MM.1S (cell line): ENCODE results near the gene STK16.

Source experiments
- DNase-seq: peaks from one replicate; pipeline ENCODE4 v3.0.0-alpha.2; 2015
- H2AFZ ChIP-seq: fragments of 300-600 bp; sonication (generic); 2 replicates; pipeline ENCODE4 v1.6.0; 2016; ENCODE audit warnings: antibody characterized with exemption, low read length
- H3F3A ChIP-seq: fragments of 300-600 bp; sonication (generic); 2 replicates; pipeline ENCODE4 v1.6.1; 2016; ENCODE audit warnings: mild to moderate bottlenecking, antibody characterized with exemption, low read length, moderate library complexity, mixed read lengths; ENCODE audit not compliant: insufficient read depth
- H3K27ac ChIP-seq: fragments of 300-600 bp; sonication (generic); 2 replicates; pipeline ENCODE4 v1.5.1; 2016; ENCODE audit warnings: mild to moderate bottlenecking, low read length
- H3K27me3 ChIP-seq: fragments of 300-600 bp; sonication (generic); replicated peaks from 2 replicates; pipeline ENCODE4 v1.6.0; 2016; ENCODE audit warnings: low read length; ENCODE audit not compliant: insufficient read depth
- H3K36me3 ChIP-seq: fragments of 300-600 bp; sonication (generic); replicated peaks from 2 replicates; pipeline ENCODE4 v1.6.1; 2016; ENCODE audit warnings: mild to moderate bottlenecking, low read length, mixed read lengths; ENCODE audit not compliant: insufficient read depth
- H3K4me1 ChIP-seq: fragments of 300-600 bp; sonication (generic); 2 replicates; pipeline ENCODE4 v1.6.1; 2016; ENCODE audit warnings: low read length, mixed read lengths
- H3K4me2 ChIP-seq: fragments of 300-600 bp; sonication (generic); 2 replicates; pipeline ENCODE4 v1.6.0; 2016; ENCODE audit warnings: low read depth, low read length
- H3K4me3 ChIP-seq: fragments of 300-600 bp; sonication (generic); 2 replicates; pipeline ENCODE4 v1.5.1; 2016; ENCODE audit warnings: low read length, mixed read lengths
- H3K79me2 ChIP-seq: fragments of 300-600 bp; sonication (generic); 2 replicates; pipeline ENCODE4 v1.6.1; 2016; ENCODE audit warnings: mixed run types, low read length, mixed read lengths
- H3K9ac ChIP-seq: fragments of 300-600 bp; sonication (generic); 2 replicates; pipeline ENCODE4 v1.6.1; 2016; ENCODE audit warnings: low read length, mixed read lengths
- H3K9me2 ChIP-seq: fragments of 300-600 bp; sonication (generic); replicated peaks from 2 replicates; pipeline ENCODE4 v1.6.1; 2016; ENCODE audit warnings: mild to moderate bottlenecking, low read length, mixed read lengths; ENCODE audit not compliant: insufficient read depth
- H3K9me3 ChIP-seq: fragments of 300-600 bp; sonication (generic); replicated peaks from 2 replicates; pipeline ENCODE4 v1.6.1; 2016; ENCODE audit warnings: mild to moderate bottlenecking, low read length, mixed read lengths; ENCODE audit not compliant: insufficient read depth
- H4K20me1 ChIP-seq: fragments of 300-600 bp; sonication (generic); 2 replicates; pipeline ENCODE4 v1.6.1; 2016; ENCODE audit warnings: mild to moderate bottlenecking, low read length, moderate library complexity, mixed read lengths; ENCODE audit not compliant: insufficient read depth
- EZH2 ChIP-seq: fragments of 300-600 bp; sonication (generic); optimal IDR thresholded peaks from 2 replicates; pipeline ENCODE3; 2017; ENCODE audit warnings: low read depth, mild to moderate bottlenecking, antibody characterized with exemption, low read length, mixed read lengths
- EZH2phosphoT487 ChIP-seq: fragments of 300-600 bp; sonication (generic); IDR thresholded peaks from 2 replicates; pipeline ENCODE4 v1.6.1; 2018; ENCODE audit warnings: antibody characterized with exemption, low read length
- TF ChIP-seq, protein P1 (sequence below): fragments of 300-600 bp; sonication (generic); IDR thresholded peaks from 2 replicates; pipeline ENCODE4 v1.5.1; 2016; ENCODE audit warnings: antibody characterized with exemption, low read length, mixed read lengths

Gene STK16

DNA sequence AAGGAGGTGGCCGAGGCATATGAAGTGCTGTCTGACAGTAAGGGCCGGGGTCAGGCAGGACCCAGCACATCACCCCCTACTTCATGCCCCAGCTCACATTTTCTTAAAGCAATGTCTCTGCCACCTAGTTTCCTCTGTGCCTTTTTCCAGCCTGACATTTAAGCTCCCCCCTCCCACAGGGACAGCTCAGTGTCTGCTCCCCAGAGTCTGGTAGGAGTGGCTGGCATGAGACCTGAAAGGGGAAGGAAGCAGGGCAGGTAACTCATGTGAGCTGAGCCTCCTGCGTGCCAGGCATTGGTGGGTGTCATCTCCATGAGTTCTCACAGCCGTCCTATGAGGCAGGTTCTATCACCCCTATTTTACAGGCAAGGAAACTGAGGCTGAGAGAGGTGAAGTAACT, 35.4 kb downstream of the STK16 start:
- peaks cover 21% of the 10 kb centered on the region for H3K4me1 ChIP-seq
- DNase-seq, result no peak
- H3K9ac ChIP-seq, result 0 out of 2 replicates have a peak overlapping the region, but pooled peaks have one; percentile 96
- no peak overlapping the region for H2AFZ ChIP-seq
- no peak overlapping the region for H3K4me3 ChIP-seq
- no peaks in the 10 kb centered on the region for H3K27me3 ChIP-seq
- H3K36me3 ChIP-seq, result no peaks in the 10 kb centered on the region
- H4K20me1 ChIP-seq, result no peaks in the 10 kb centered on the region
- no peaks in the 10 kb centered on the region for H3K9me2 ChIP-seq
- peaks cover 10% of the 10 kb centered on the region for H3K79me2 ChIP-seq
- H3K9me3 ChIP-seq, result no peaks in the 10 kb centered on the region
- H3F3A ChIP-seq, result peaks cover 15% of the 10 kb centered on the region
- H3K27ac ChIP-seq, result no peak overlapping the region
- 0 out of 2 replicates have a peak overlapping the region, but pooled peaks have one; percentile 58 for H3K4me2 ChIP-seq
- TF ChIP-seq EZH2phosphoT487 (no peak), EZH2 (no peak)
- TF ChIP-seq, protein P1, sequence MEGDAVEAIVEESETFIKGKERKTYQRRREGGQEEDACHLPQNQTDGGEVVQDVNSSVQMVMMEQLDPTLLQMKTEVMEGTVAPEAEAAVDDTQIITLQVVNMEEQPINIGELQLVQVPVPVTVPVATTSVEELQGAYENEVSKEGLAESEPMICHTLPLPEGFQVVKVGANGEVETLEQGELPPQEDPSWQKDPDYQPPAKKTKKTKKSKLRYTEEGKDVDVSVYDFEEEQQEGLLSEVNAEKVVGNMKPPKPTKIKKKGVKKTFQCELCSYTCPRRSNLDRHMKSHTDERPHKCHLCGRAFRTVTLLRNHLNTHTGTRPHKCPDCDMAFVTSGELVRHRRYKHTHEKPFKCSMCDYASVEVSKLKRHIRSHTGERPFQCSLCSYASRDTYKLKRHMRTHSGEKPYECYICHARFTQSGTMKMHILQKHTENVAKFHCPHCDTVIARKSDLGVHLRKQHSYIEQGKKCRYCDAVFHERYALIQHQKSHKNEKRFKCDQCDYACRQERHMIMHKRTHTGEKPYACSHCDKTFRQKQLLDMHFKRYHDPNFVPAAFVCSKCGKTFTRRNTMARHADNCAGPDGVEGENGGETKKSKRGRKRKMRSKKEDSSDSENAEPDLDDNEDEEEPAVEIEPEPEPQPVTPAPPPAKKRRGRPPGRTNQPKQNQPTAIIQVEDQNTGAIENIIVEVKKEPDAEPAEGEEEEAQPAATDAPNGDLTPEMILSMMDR, result no peak

DNA sequence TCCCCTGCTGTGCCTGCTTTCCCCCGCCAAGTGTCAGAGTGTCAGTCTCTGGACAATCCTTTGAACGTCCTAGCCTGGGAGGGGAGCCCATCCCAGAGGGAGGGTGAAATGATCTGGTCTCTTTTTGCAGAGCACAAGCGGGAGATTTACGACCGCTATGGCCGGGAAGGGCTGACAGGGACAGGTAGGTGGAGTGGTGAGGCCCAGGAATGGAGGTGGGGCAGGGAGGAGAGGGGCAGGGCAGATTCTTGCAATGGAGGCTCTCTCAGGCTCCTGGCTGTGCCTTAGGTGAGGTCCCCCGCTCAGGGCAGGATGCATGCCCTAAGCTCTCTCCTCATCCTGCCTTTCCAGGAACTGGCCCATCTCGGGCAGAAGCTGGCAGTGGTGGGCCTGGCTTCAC, 36.3 kb downstream of the STK16 start:
- TF ChIP-seq EZH2phosphoT487 (no peak), EZH2 (no peak)
- TF ChIP-seq, protein P1, result no peak
- DNase-seq, result no peak
- no peak overlapping the region for H3K9ac ChIP-seq
- no peak overlapping the region for H3K4me2 ChIP-seq
- no peak overlapping the region for H3K4me3 ChIP-seq
- peaks cover 10% of the 10 kb centered on the region for H3K79me2 ChIP-seq
- H3K36me3 ChIP-seq, result no peaks in the 10 kb centered on the region
- no peak overlapping the region for H3K27ac ChIP-seq
- no peak overlapping the region for H2AFZ ChIP-seq
- H4K20me1 ChIP-seq, result no peaks in the 10 kb centered on the region
- H3K9me3 ChIP-seq, result no peaks in the 10 kb centered on the region
- H3K4me1 ChIP-seq, result peaks cover 21% of the 10 kb centered on the region
- peaks cover 15% of the 10 kb centered on the region for H3F3A ChIP-seq
- H3K9me2 ChIP-seq, result no peaks in the 10 kb centered on the region
- H3K27me3 ChIP-seq, result no peaks in the 10 kb centered on the region

DNA sequence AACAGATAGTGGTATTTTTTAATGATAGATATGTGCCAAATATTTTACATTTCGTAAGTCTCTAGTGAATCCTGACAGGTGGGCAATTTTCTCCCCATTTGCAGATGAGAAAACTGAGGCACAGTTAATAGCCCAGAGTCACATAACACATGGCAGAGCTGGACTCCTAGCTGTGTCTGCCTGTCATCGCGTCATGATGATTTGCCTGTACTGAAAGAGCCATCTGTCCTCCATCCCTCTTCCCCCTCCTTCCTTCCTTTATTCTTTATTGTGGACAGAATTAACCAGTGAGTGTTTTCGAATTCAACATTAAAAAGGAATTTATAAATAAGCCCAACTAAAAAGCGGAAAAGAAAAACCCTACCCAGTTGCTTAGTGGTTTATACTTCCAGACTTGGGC, 37.1 kb downstream of the STK16 start:
- peaks cover 17% of the 10 kb centered on the region for H3K4me1 ChIP-seq
- no peak overlapping the region for H3K27ac ChIP-seq
- H3K9me2 ChIP-seq, result no peaks in the 10 kb centered on the region
- no peak overlapping the region for H3K4me2 ChIP-seq
- DNase-seq, result no peak
- peaks cover 10% of the 10 kb centered on the region for H3K79me2 ChIP-seq
- H3K4me3 ChIP-seq, result no peak overlapping the region
- H3K36me3 ChIP-seq, result no peaks in the 10 kb centered on the region
- H2AFZ ChIP-seq, result no peak overlapping the region
- H3K9ac ChIP-seq, result no peak overlapping the region
- no peaks in the 10 kb centered on the region for H4K20me1 ChIP-seq
- H3K27me3 ChIP-seq, result no peaks in the 10 kb centered on the region
- H3K9me3 ChIP-seq, result no peaks in the 10 kb centered on the region
- TF ChIP-seq EZH2phosphoT487 (no peak), EZH2 (no peak)
- TF ChIP-seq, protein P1, result no peak
- peaks cover 15% of the 10 kb centered on the region for H3F3A ChIP-seq
